ENCODE data around the gene CECR2. TPM values are rescaled to one million over a fixed set of nuclear protein-coding genes. Genes with fewer than 3 reads are reported as not detected.
"Not testable (repeated sequence)": the region's sequence is repeated elsewhere in the genome, so short reads cannot be mapped to it uniquely, and the experiment has no call there.

The CECR2 gene
- total RNA-seq, 4 donors from 2014 or later = 1.8 to 2.7 (median 2.2) TPM

DNA sequence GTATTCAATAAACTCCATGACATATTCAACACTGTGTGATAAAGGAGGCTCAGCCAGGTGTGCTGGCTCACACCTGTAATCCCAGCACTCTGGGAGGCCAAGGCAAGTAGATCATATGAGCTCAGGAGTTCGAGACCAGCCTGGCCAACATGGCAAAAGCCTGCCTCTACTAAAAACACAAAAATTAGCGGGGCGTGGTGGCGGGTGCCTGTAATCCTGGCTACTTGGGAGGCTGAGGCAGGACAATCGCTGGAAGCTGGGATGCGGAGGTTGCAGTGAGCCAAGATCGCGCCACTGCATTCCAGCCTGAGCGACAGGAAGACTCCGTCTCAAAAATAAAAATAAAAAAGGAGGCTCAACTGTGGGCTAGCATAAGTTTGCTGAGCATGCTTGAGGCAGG is 189.9 kb downstream of the CECR2 start:
- no peak for DNase-seq (ENCODE audit: low spot score in 2 of 2)
- intact Hi-C loops (cut with DNase I; ENCODE audit: low total_unique reads) = no loop called here
- WGBS, 2 donors = 92% methylated on average over 10 of the region's 10 CpGs
- no peak overlapping the region for H3K4me3 ChIP-seq (ENCODE audit: low read depth, poor library complexity, severe bottlenecking)
- TF ChIP-seq, protein P1, sequence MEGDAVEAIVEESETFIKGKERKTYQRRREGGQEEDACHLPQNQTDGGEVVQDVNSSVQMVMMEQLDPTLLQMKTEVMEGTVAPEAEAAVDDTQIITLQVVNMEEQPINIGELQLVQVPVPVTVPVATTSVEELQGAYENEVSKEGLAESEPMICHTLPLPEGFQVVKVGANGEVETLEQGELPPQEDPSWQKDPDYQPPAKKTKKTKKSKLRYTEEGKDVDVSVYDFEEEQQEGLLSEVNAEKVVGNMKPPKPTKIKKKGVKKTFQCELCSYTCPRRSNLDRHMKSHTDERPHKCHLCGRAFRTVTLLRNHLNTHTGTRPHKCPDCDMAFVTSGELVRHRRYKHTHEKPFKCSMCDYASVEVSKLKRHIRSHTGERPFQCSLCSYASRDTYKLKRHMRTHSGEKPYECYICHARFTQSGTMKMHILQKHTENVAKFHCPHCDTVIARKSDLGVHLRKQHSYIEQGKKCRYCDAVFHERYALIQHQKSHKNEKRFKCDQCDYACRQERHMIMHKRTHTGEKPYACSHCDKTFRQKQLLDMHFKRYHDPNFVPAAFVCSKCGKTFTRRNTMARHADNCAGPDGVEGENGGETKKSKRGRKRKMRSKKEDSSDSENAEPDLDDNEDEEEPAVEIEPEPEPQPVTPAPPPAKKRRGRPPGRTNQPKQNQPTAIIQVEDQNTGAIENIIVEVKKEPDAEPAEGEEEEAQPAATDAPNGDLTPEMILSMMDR (IDR thresholded peaks at IDR 0.05) = no peak
- TF ChIP-seq POLR2A (IDR thresholded peaks at IDR 0.05) = no peak

DNA sequence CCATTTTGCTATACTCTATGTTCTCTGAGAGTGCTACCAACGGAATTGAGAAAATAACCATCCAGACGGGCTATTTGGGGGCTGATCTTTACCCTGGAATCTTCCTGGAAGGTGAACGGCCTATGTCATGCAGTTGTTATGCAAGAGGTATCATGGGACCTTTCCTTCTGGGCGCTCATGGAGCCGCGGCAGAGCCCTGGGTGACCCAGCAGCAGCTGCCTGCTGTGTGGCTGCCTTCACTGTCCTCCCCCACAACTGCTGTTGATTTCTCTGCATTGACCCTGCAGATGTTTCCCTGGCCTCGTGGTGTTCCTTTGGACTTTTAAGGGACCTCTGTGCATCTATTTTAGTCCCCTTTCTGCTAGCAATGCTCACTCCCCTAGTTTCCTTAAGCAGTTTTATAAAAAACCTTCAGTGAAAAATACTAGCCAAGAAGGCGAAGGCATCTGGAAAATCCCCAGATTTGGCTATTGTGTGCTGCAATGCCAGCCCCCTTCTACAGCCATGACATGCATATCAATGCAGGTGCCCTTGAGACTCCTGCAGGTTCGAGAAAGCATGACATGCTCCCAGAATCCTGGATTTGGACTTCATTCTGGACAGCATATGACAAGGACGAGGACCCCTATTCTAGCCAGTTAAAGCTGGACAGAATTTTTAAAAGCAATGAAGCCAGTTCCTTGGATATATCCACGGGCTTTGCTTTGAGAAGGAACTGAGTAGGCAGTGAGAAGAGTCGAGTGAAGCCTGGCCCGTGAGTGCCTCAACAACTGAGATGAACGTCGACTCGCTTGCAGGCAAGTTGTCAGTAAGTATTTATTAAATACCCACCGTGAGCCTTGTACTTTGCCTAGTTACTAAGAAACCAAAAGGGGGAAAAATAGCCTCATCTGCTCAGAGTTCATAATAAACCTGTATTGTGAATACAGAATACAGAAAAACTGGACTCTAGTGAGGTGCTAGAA is 193.9 kb downstream of the CECR2 start, which contains the start of gene SLC25A18:
TSS of gene SLC25A18 (plus strand) at position 593 of the 965 bp plus-strand sequence. CDS start 16,447 bp downstream, outside the sequence.
- no peak for DNase-seq (ENCODE audit: low spot score in 2 of 2)
- intact Hi-C loops (cut with DNase I; ENCODE audit: low total_unique reads) = loop anchor here (10.0 kb wide), 1 partner anchor 62 kb away; the partner anchor contains the start of gene ATP6V1E1
- WGBS, 2 donors = 61 to 65% methylated on average over 17 of the region's 17 CpGs
- TF ChIP-seq, protein P1 (IDR thresholded peaks at IDR 0.05) = no peak
- TF ChIP-seq POLR2A (IDR thresholded peaks at IDR 0.05) = no peak
- no peak within 1 kb of the TSS for H3K4me3 ChIP-seq (ENCODE audit: low read depth, poor library complexity, severe bottlenecking)

DNA sequence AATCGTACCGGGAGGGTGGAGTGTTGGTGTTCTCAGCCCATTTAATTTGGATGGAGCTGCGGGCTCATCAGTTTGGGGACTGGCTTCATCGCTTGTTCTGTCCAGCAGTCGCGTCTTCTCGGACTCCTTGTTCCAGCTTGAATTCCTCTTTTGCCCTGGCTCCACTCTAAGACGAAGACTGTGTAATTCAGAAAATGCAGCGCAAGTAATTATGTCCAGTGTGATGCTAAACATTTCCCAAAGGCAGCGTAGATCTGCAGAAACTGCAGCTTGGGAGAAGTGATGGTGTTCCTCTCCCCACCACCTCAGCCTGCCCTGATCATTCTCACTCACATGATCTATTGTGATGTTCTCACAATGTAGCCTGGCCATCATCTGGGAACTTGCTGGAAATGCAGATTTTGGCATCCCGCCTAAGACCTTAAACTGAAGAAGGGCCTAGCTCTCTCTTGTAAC is 194.7 kb downstream of the CECR2 start:
- WGBS, 2 donors = 58 to 69% methylated on average over 11 of the region's 11 CpGs
- peak in 1 of 2 donors; percentile 57 for DNase-seq (ENCODE audit: low spot score in 2 of 2)
- TF ChIP-seq POLR2A (IDR thresholded peaks at IDR 0.05) = no peak
- TF ChIP-seq, protein P1 (IDR thresholded peaks at IDR 0.05) = no peak
- no peak overlapping the region for H3K4me3 ChIP-seq (ENCODE audit: low read depth, poor library complexity, severe bottlenecking)
- intact Hi-C loops (cut with DNase I; ENCODE audit: low total_unique reads) = loop anchor here (10.0 kb wide), 1 partner anchor 61 kb away; the partner anchor contains the start of gene ATP6V1E1

DNA sequence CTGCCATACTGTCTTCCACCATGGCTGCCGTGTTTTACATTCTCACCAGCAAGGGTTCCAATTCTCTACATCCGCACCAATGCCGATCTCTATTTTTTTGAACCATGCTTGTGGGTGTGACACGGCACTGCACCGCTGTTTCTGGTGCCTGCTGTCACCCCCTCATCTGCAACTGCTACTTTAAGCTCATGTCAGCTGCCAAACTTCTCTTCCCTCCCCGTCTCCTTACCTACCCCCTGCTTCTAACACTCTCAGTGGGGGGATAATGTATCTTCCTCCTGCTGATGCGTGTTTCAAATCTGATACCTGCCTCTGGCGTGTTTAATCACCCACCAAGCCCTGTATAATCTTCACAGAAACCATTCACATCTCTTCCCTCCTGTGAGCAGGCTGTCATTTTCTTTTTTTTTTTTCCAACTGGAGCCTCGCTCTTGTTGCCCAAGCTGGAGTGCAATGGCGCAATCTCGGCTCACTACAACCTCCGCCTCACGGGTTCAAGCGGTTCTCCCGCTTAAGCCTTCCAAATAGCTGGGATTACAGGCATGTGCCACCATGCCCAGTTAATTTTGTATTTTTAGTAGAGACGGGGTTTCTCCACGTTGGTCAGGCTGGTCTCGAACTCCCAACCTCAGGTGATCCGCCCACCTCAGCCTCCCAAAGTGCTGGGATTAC is 196.9 kb downstream of the CECR2 start:
- not testable (repeated sequence) for H3K4me3 ChIP-seq (ENCODE audit: low read depth, poor library complexity, severe bottlenecking); DNase-seq (ENCODE audit: low spot score in 2 of 2)
- WGBS, 2 donors = 92 to 93% methylated on average over 19 of the region's 19 CpGs
- intact Hi-C loops (cut with DNase I; ENCODE audit: low total_unique reads) = loop anchor here (10.0 kb wide), 1 partner anchor 59 kb away; the partner anchor contains the start of gene ATP6V1E1

DNA sequence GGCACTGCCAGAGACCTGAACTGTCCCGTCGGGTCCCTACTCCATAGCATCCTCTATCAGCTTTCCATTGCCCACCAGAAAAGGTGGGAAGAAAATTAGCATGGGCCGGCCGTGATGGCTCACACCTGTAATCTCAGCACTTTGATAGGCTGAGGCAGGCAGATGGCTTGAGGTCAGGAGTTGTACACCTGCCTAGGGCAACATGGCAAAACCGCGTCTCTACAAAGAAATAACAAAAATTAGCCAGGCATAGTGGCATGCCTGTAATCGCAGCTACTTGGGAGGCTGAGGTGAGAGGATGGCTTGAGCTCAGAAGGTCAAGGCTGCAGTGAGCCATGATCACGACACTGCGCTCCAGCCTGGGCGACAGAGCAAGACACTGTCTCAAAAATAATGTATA is 197.5 kb downstream of the CECR2 start:
- intact Hi-C loops (cut with DNase I; ENCODE audit: low total_unique reads) = loop anchor here (10.0 kb wide), 1 partner anchor 58 kb away; the partner anchor contains the start of gene ATP6V1E1
- WGBS, 2 donors = 80 to 88% methylated on average over 10 of the region's 10 CpGs
- no peak overlapping the region for H3K4me3 ChIP-seq (ENCODE audit: low read depth, poor library complexity, severe bottlenecking)
- no peak for DNase-seq (ENCODE audit: low spot score in 2 of 2)
- no peak for TF ChIP-seq POLR2A (IDR thresholded peaks at IDR 0.05)
- TF ChIP-seq, protein P1 (IDR thresholded peaks at IDR 0.05) = no peak
